SK-N-SH treated with all-trans-retinoic acid at 6 μM for 48 hours (cell line): ENCODE measurements around the gene LRFN2.

ENCODE experiments used
- ARNTL ChIP-seq: fragments of 450-650 bp; formaldehyde crosslinking; IDR thresholded peaks from 2 replicates; pipeline ENCODE4 v1.5.0; 2020; ENCODE audit warnings: low read depth, mild to moderate bottlenecking, moderate library complexity, borderline replicate concordance
- GLIS3 ChIP-seq: fragments of 250-450 bp; sonication (Bioruptor Pico); IDR thresholded peaks from 2 replicates; pipeline ENCODE4 v1.5.0; 2020; ENCODE audit warnings: mild to moderate bottlenecking, moderate library complexity
- OSR1 ChIP-seq: fragments of 250-450 bp; sonication (Bioruptor Pico); IDR thresholded peaks from 2 replicates; pipeline ENCODE4 v1.8.0; 2022; ENCODE audit warnings: moderate library complexity, mild to moderate bottlenecking, inconsistent platforms
- RARB ChIP-seq: fragments of 250-450 bp; sonication (Bioruptor Pico); IDR thresholded peaks from 2 replicates; pipeline ENCODE4 v1.8.0; 2021; ENCODE audit warnings: mild to moderate bottlenecking, moderate library complexity
- SNAI2 ChIP-seq: fragments of 250-450 bp; sonication (Bioruptor Pico); IDR thresholded peaks from 2 replicates; pipeline ENCODE4 v1.5.0; 2020; ENCODE audit warnings: mild to moderate bottlenecking, moderate library complexity
- ZC3H10 ChIP-seq: fragments of 250-450 bp; sonication (Bioruptor Pico); IDR thresholded peaks from 2 replicates; pipeline ENCODE4 v1.5.1; 2021; ENCODE audit warnings: mild to moderate bottlenecking, moderate library complexity
- ZFP30 ChIP-seq: fragments of 450-650 bp; formaldehyde crosslinking; IDR thresholded peaks from 2 replicates; pipeline ENCODE4 v1.5.0; 2022; ENCODE audit warnings: mild to moderate bottlenecking, moderate library complexity
- TF ChIP-seq, protein P1 (sequence below): fragments of 250-450 bp; sonication (Bioruptor Pico); IDR thresholded peaks from 2 replicates; pipeline ENCODE4 v1.5.0; 2020; ENCODE audit warnings: mild to moderate bottlenecking, moderate library complexity

DNA sequence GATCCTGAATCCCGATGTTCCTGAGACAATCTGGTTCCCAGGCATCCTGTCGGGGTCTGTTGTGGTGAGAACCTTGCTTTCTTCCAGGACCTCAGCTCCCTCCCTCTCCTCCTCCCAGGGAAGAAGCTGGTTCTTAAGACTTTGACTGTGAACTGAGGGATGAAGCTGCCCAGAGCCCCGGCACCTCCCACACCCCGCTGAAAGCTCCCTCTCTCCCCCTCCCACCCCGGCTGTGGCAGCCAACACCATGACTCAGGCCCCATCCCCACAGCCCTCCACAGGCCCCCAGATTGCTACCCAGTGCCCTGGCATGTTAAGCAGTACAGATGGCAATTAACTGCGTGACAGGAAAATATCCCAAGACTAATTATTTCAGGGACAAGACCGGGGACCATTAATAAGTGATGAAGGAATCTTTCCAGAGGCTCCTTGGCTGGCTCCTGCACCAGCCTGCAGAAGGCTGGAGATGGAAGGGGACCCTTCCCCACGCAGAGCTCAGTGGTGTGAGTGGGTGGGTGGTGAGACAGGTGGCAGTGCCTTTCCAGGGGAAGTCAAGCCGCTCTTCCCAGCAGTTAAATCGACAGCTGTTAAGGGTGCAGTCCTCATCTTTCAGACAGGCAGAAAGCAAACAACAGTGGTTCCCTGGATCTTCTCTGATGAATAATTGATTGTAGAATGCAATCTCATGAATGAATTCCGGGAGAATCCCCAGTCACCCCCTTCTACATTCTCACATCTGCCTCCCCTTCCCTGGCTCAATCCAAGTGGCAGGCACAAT, 237.9 kb downstream of the LRFN2 start:
- TF ChIP-seq ZC3H10 (CRISPR knock-in tag) (no peak), RARB (CRISPR knock-in tag) (no peak), ZFP30 (CRISPR knock-in tag) (no peak), GLIS3 (no peak), SNAI2 (no peak), OSR1 (CRISPR knock-in tag) (no peak), ARNTL (CRISPR knock-in tag) (no peak)
- TF ChIP-seq, protein P1, sequence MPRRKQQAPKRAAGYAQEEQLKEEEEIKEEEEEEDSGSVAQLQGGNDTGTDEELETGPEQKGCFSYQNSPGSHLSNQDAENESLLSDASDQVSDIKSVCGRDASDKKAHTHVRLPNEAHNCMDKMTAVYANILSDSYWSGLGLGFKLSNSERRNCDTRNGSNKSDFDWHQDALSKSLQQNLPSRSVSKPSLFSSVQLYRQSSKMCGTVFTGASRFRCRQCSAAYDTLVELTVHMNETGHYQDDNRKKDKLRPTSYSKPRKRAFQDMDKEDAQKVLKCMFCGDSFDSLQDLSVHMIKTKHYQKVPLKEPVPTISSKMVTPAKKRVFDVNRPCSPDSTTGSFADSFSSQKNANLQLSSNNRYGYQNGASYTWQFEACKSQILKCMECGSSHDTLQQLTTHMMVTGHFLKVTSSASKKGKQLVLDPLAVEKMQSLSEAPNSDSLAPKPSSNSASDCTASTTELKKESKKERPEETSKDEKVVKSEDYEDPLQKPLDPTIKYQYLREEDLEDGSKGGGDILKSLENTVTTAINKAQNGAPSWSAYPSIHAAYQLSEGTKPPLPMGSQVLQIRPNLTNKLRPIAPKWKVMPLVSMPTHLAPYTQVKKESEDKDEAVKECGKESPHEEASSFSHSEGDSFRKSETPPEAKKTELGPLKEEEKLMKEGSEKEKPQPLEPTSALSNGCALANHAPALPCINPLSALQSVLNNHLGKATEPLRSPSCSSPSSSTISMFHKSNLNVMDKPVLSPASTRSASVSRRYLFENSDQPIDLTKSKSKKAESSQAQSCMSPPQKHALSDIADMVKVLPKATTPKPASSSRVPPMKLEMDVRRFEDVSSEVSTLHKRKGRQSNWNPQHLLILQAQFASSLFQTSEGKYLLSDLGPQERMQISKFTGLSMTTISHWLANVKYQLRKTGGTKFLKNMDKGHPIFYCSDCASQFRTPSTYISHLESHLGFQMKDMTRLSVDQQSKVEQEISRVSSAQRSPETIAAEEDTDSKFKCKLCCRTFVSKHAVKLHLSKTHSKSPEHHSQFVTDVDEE (CRISPR knock-in tag), result no peak
